HEK293T (cell line): ENCODE measurements around the gene SDHB.

ENCODE experiments used
- CTCF ChIA-PET: fragments of 350-600 bp; formaldehyde crosslinking; extraction: SDS; loops from one replicate; lab custom pipeline; 2021; ENCODE audit warnings: antibody characterized with exemption, inconsistent platforms; lab: Yijun Ruan, JAX
- POLR2A ChIA-PET: fragments of 350-600 bp; formaldehyde crosslinking; extraction: SDS; loops from one replicate; lab custom pipeline; 2020; ENCODE audit warnings: antibody characterized with exemption, inconsistent platforms; lab: Yijun Ruan, JAX
- DNase-seq: peaks from one replicate; pipeline ENCODE4 v3.0.0; 2012; ENCODE audit warnings: mixed read lengths; ENCODE audit errors: extremely low spot score
- ARNT ChIP-seq: fragments of 450-650 bp; IDR thresholded peaks from 2 replicates; pipeline ENCODE4 v1.6.1; 2017; ENCODE audit warnings: mild to moderate bottlenecking
- BHLHE40 ChIP-seq: fragments of 450-650 bp; IDR thresholded peaks from 2 replicates; pipeline ENCODE4 v1.6.1; 2016; ENCODE audit warnings: mild to moderate bottlenecking, moderate library complexity, borderline replicate concordance
- CTBP1 ChIP-seq: fragments of 450-650 bp; IDR thresholded peaks from 2 replicates; pipeline ENCODE4 v1.6.1; 2016; ENCODE audit warnings: borderline replicate concordance
- ELF4 ChIP-seq: fragments of 450-650 bp; IDR thresholded peaks from 2 replicates; pipeline ENCODE4 v1.6.1; 2017; ENCODE audit warnings: antibody characterized with exemption
- FOXA1 ChIP-seq: fragments of 450-650 bp; IDR thresholded peaks from 2 replicates; pipeline ENCODE4 v1.6.1; 2016; ENCODE audit warnings: mild to moderate bottlenecking
- FOXK2 ChIP-seq: fragments of 450-650 bp; IDR thresholded peaks from 2 replicates; pipeline ENCODE4 v1.6.1; 2016; ENCODE audit warnings: mild to moderate bottlenecking
- FOXM1 ChIP-seq: fragments of 450-650 bp; IDR thresholded peaks from 2 replicates; pipeline ENCODE4 v1.6.1; 2017; ENCODE audit warnings: mild to moderate bottlenecking, borderline replicate concordance
- HDGF ChIP-seq: fragments of 450-650 bp; IDR thresholded peaks from 2 replicates; pipeline ENCODE4 v1.6.1; 2017; ENCODE audit warnings: antibody characterized with exemption, borderline replicate concordance
- L3MBTL2 ChIP-seq: fragments of 450-650 bp; conservative IDR thresholded peaks from 2 replicates; pipeline ENCODE4 v1.6.1; 2016; ENCODE audit warnings: mild to moderate bottlenecking
- LEF1 ChIP-seq: fragments of 450-650 bp; IDR thresholded peaks from 2 replicates; pipeline ENCODE4 v1.6.1; 2017; ENCODE audit warnings: mild to moderate bottlenecking, borderline replicate concordance
- NFRKB ChIP-seq: fragments of 450-650 bp; IDR thresholded peaks from 2 replicates; pipeline ENCODE4 v1.6.1; 2016; ENCODE audit warnings: mild to moderate bottlenecking, moderate library complexity
- SP1 ChIP-seq: fragments of 450-650 bp; IDR thresholded peaks from 2 replicates; pipeline ENCODE4 v1.6.1; 2017
- SUZ12 ChIP-seq: fragments of 450-650 bp; IDR thresholded peaks from 2 replicates; pipeline ENCODE4 v1.6.1; 2016; ENCODE audit warnings: mild to moderate bottlenecking
- TARDBP ChIP-seq: fragments of 450-650 bp; IDR thresholded peaks from 2 replicates; pipeline ENCODE4 v1.6.1; 2016
- ZNF384 ChIP-seq: fragments of 450-650 bp; IDR thresholded peaks from 2 replicates; pipeline ENCODE4 v1.6.1; 2016
- TF ChIP-seq, protein P1 (sequence below): fragments of 450-650 bp; IDR thresholded peaks from 2 replicates; pipeline ENCODE4 v1.6.1; 2016

Gene SDHB

DNA sequence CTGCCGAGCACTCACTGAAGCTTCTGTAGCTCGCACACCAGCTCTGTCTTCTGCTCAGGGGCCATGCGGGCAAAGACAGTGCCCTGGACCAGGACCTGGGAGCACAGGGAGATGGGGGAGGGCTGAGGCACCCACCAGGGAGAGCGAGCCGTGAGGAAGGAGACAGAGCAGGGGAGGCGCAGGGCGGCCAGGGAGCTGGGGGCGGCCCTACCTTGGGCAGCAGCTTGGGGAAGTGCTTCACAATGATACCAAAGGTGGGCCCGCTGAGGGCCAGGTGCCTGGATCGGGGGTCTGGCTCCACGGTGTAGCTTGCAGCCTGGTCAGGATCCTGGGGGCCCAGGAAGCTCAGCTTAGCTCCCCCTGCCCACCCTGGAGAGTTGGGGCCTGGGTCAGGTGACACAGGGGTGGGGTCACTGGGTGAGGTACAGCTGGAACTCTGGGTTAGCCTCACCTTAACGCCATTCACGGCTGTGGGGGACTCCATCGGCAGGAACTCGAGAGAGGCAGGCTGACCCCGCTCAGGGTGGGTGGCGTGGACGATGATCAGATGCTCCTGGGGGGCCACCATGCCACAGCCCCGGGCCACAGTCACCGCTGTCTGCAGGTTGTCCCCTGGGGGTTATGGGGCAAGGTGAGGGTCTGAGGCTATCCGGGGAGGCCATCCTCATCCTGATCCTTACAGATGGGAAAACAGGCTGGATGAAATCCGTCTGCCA, 64.0 kb downstream of the SDHB start:
- CTCF ChIA-PET, result interaction anchor here (0.9 to 1.3 kb wide), 2 partner anchors 29 to 346 kb away, joined by 3 read pairs; no protein-coding TSS in a partner anchor
- TF ChIP-seq ZNF384 (no peak), SP1 (no peak), ARNT (no peak), ELF4 (no peak), FOXA1 (no peak), NFRKB (no peak), FOXM1 (no peak)
- DNase-seq, result no peak
- POLR2A ChIA-PET, result interaction anchor here (0.6 kb wide), 1 partner anchor 14 kb away, joined by 4 read pairs; no protein-coding TSS in a partner anchor

DNA sequence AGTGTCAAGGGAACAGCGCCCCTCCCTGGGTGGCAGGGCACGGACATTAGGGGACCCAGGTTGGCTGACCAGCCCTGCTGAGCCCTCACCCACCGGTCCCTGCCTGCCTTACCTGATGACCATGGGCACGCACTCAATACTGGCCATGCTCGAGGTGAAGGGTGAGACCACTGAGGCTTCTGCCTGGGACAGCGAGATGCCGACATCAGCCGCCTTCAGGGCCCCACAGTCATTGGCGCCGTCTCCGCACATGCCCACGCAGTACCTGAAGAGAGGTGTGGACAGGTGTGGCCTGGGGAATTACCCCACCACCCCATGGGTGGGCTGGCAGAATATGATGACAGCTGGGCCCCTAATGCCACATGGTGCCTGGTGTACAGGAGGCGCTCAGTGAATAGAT, 65.6 kb downstream of the SDHB start:
- ChIA-PET POLR2A (interaction anchor here (0.7 kb wide), 1 partner anchor 12 kb away, joined by 5 read pairs; no protein-coding TSS in a partner anchor), CTCF (interaction anchor here (0.9 to 1.0 kb wide), 2 partner anchors 18 to 21 kb away, joined by 3 to 4 read pairs; no protein-coding TSS in a partner anchor)
- no peak for TF ChIP-seq ARNT
- TF ChIP-seq HDGF, result no peak
- TF ChIP-seq SUZ12, result no peak
- TF ChIP-seq NFRKB, result no peak
- DNase-seq, result no peak

DNA sequence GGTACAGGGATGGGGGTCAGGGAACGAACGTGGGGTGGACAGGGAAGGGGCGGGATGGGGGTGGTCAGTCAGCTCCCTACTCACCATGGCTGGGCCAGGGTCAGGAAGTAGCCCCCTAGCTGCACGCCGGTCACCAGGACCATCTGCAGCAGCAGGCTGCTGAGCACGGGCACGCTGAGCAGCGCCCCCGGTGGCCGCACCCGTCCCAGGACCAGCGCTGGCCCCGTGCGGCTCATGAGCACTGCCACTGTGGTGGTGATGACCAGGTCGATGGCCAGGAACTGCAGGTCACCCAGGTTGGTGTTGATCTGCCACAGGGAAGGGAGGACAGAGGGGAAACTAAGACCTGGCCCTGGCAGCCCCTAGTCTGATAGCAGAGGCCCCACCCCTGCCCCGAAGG, 66.9 kb downstream of the SDHB start:
- peak; percentile 67 for DNase-seq
- TF ChIP-seq FOXK2, result no peak
- no peak for TF ChIP-seq ELF4
- no peak for TF ChIP-seq CTBP1
- TF ChIP-seq LEF1, result no peak
- TF ChIP-seq, protein P1, sequence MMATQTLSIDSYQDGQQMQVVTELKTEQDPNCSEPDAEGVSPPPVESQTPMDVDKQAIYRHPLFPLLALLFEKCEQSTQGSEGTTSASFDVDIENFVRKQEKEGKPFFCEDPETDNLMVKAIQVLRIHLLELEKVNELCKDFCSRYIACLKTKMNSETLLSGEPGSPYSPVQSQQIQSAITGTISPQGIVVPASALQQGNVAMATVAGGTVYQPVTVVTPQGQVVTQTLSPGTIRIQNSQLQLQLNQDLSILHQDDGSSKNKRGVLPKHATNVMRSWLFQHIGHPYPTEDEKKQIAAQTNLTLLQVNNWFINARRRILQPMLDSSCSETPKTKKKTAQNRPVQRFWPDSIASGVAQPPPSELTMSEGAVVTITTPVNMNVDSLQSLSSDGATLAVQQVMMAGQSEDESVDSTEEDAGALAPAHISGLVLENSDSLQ, result no peak
- no peak for TF ChIP-seq ZNF384
- no peak for TF ChIP-seq ARNT
- TF ChIP-seq TARDBP, result no peak
- no peak for TF ChIP-seq L3MBTL2
- no peak for TF ChIP-seq NFRKB
- TF ChIP-seq SUZ12, result no peak
- TF ChIP-seq FOXM1, result no peak
- no peak for TF ChIP-seq HDGF
- no peak for TF ChIP-seq BHLHE40
- no peak for TF ChIP-seq FOXA1
- no peak for TF ChIP-seq SP1
- ChIA-PET POLR2A (no interaction called here), CTCF (interaction anchor here (1.0 to 1.5 kb wide), 3 partner anchors 14 to 24 kb away, joined by 3 to 4 read pairs (median 4); no protein-coding TSS in a partner anchor)

DNA sequence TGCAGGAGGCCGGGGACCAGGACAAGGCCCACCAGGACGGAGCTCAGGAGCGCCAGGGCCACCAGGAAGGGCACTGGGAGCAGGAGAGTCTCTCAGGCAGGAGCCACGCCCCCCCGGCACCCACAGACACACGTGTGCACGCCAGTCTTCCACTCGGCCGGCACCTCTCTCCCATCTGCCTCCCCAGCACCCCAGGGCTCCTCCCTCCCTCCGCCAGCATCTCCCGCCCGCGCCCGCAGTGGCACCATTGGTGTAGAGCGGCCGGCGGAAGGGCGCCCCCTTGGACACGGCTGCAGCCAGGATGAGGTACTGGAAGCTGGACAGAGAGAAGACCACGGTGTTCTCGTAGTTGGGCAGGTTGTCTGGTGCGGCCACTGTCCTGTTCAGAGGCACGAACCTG, 67.3 kb downstream of the SDHB start:
- CTCF ChIA-PET, result interaction anchor here (1.5 kb wide), 1 partner anchor 24 kb away, joined by 4 read pairs; no protein-coding TSS in a partner anchor
- POLR2A ChIA-PET, result no interaction called here
- no peak for DNase-seq
- no peak for TF ChIP-seq FOXA1

DNA sequence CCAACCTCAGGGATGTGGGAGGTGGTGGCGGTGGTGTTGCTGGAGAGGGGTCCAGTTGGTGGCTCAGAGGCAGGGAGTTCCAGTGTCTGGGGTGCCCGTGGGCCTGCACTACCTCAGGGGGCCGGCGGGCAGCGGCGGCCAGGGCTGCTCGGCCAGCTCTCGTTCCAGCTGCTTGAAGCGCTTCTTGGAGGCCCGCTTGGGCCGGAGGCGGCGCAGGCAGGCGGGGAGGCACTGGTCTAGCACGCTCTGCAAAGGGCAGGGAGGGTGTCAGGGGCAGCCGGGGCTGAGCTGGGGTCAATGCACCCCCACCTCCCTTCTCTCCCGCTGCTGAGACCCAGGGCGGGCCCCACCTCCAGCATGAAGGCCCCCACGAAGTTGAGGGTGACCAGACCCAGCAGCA, 67.7 kb downstream of the SDHB start:
- DNase-seq, result no peak
- ChIA-PET POLR2A (no interaction called here), CTCF (no interaction called here)
- TF ChIP-seq ZNF384, result no peak
- TF ChIP-seq TARDBP, result no peak

DNA sequence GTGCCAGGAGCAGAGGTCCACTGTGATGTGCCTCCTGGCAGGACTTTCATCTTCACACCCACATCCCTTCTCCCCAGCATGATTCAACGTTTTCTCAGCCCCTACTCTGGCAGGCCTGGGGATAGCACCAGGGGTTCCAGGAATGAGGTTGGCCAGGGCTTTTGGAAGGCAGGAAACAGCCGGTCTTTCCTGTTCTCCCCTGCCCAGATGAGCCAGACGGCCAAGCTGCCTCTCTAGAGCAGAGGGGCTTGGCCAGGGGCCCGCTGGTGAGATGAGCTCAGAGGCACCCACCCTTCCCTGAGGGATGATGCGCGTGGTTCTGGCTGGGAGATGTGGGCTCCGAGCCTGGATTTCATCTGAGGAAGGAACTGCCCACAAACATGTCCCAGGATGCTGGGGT, 69.1 kb downstream of the SDHB start:
- CTCF ChIA-PET, result no interaction called here
- POLR2A ChIA-PET, result no interaction called here
- DNase-seq, result no peak
- no peak for TF ChIP-seq TARDBP
- TF ChIP-seq CTBP1, result no peak
- TF ChIP-seq NFRKB, result no peak
- TF ChIP-seq LEF1, result no peak
- no peak for TF ChIP-seq HDGF
- TF ChIP-seq, protein P1, result no peak
- no peak for TF ChIP-seq FOXA1
- TF ChIP-seq FOXM1, result no peak
- no peak for TF ChIP-seq BHLHE40
- no peak for TF ChIP-seq FOXK2
- no peak for TF ChIP-seq SUZ12
- TF ChIP-seq SP1, result no peak
- TF ChIP-seq ZNF384, result no peak
- TF ChIP-seq L3MBTL2, result no peak
- TF ChIP-seq ARNT, result no peak
- TF ChIP-seq ELF4, result no peak

DNA sequence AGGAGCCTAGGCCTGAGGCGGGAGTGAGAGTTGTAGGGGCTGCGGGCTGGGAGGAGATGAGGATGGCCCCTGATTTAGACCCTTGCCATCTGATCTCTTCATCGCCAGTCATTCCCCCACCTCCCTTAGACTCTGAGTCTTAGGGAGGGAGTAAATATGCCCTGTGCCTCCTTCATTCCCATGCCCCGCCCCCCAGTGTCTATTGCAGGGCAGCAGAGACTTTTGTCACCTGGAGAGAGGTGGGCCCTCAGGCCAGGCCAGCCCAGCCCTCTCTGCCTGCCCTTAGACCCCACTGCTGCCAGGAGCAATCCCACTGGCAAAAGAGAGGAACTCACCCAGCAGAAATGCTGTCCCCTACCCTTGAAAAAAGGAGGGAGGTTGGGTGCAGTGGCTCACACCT, 70.2 kb downstream of the SDHB start:
- ChIA-PET POLR2A (no interaction called here), CTCF (no interaction called here)
- no peak for DNase-seq

More for the DNA sequence above, 70.2 kb downstream of the SDHB start:
- TF ChIP-seq FOXK2 (no peak), NFRKB (no peak), ZNF384 (no peak), SP1 (no peak), SUZ12 (no peak), ELF4 (no peak), CTBP1 (no peak), FOXM1 (no peak), LEF1 (no peak), HDGF (no peak), TARDBP (no peak), L3MBTL2 (no peak), FOXA1 (no peak)
- TF ChIP-seq, protein P1, result no peak
